Hematopoietic multipotent progenitor cell treated with erythropoietin and hydrocortisone succinate and interleukin-3 and kit ligand, for 4 days (in vitro differentiated cells): ENCODE results near the gene ARHGAP8.
A peak's percentile ranks its signal among the peaks of the same experiment; 100 is the strongest.
"Not testable (repeated sequence)": the region's sequence is repeated elsewhere in the genome, so short reads cannot be mapped to it uniquely, and the experiment has no call there.

Experiments
- DNase-seq: peaks from one replicate; pipeline ENCODE4 v3.0.0-alpha.2; 2015

The ARHGAP8 gene

DNA sequence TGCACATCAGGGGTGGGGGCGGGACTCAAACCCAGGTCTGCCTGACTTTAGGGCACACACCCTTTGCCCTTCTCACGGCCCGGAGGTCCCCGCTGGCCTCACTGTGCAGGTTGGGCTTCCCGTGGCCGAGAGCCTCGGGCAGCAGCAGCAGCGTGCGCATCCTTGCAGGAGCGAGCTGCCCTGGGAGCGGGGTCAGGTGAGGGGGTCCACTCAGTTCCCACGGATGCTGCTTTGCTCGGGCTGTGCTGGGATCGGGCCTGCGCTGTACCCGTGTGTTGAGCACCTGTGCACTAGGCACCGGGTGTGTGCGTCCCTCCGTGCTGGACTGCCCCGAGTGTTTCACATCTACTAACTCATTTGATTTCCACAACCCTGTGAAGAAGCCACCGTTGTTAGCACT is 25.2 kb upstream of the ARHGAP8 start:
- DNase-seq = no peak

DNA sequence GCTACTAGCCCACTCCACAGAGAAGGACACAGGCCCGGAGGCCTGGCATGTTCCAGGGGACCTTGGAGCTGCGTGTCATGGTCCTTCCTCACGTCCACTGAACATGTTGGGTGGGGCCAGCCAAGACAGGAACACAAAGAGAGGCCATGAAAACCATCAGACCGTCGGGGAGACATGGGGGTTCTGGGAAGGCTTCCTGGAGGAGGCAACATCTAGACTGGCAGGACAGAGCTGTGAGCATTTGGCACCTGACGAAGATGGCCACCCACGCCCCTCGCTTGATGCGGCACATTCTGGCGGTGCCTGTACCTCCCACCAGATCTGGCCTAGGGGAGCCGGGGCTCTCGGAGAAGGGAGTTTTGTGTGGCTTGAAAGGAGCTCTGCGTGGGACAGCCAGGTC is 24.7 kb upstream of the ARHGAP8 start:
- DNase-seq = no peak

DNA sequence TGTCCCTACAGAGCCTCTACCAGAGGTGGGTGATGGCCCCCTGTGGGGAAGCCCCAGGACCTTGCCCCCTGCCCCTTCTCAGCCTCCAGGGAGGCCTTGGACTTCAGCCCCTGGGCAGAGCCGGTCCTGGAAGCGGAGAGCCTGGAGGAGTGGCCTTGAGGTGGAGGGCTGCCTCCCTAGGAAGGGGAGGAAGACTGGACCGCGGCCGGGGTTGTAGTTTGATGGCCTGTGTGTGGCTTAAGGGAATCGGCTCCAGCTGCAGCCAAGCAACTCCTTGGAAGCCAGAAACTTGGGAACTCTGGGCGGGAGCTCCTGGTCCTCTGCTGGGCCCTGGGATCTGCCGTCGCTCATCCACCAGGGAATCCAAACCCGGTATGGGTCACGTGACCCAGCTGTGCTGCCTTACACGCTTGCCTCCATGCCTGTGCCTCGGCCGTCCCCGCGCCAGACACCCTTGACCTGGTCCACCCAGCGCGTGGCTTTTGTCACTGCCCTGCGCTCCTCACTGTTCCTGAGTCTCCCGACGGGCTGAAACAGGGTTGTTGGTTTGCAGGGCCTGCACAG is 23.5 kb upstream of the ARHGAP8 start:
- DNase-seq = no peak

DNA sequence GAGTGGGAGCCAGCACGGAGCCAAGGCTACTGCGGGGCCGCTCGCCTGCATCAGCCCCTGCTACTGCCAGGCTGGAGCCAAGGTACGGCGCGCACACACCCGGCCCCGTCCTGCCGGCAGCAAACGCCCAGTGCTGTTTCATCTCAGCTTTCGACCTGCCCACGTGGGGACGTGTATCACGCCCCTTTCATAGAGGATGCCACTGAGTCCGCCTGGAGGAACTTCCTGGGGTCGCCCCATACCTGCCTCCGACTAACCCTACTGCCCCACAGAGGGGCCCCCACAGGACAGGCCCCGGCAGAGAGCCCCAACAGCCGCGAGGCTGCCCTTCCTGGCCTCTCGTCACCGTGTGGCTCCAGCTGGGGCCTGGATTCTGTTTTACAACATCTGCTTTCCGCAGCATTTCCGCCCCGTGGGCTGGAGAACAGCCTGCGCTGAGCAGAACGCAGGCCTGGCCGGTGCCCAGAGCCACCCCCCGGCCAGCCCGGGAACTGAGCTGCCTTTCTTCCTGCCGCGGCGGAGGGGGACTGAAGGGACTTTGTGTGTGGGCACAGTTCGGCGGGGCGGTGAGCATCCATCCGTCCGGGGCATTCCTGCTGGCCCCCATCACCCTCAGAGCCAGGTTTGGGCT is 22.9 kb upstream of the ARHGAP8 start:
- peak; percentile 84 for DNase-seq

DNA sequence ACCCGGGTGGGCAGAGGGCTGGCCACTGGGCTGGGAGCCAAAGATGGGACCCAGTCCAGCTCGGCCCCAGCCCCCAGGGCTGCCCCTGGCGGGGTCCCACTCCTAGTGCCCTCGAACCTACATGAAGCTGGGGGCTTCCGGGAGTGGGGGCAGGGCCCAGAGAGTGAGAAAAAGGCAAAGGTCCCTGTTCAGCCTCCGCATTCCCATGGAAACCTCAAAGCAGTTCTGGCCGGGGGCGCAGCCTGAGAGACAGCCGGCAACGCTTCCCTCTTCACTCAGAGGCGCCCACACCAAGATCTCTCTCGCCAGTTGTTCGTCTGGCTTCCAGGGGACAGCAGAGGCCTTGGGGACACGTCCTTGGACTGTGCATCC is 22.4 kb upstream of the ARHGAP8 start:
- no peak for DNase-seq

DNA sequence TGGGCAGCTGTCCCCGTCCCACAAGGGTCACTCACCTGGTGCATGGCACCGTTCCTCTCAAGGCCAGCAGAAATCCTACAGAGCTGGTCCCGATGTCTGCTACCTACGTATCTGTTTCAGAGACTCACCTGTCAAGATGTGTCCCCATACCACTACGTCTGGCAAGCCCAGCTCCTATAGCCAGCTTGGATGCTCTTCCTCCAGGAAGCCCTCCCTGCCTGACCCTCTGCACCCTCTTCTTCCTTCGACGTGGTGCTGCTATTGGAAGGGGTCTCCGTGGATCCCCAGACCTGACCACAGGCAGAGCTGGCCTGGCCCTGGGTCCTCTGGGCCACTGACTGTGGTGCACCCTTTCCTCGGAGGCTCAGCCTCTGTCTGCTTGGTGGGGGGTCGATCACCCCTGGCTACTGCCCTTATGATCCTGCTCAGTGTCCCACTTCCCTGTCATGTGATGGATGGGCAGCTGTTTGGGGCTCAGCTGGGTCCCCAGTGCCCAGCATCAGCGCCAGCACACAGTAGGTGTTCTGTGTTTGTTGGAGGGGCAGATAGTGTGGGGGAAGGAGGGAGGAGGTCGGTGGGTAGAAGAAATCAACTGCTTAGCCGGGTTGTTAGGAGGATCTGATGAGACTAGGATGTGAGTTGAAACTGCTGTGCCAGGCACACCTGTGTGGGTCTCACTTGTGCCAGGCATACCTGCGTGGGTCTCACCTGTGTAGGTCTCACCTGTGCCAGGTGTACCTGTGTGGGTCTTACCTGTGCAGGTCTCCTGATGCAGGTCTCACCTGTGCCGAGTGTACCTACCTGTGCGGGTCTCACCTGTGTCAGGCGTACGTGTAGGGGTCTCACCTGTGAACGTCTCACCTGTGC is 21.7 kb upstream of the ARHGAP8 start:
- DNase-seq = peak; percentile 22

DNA sequence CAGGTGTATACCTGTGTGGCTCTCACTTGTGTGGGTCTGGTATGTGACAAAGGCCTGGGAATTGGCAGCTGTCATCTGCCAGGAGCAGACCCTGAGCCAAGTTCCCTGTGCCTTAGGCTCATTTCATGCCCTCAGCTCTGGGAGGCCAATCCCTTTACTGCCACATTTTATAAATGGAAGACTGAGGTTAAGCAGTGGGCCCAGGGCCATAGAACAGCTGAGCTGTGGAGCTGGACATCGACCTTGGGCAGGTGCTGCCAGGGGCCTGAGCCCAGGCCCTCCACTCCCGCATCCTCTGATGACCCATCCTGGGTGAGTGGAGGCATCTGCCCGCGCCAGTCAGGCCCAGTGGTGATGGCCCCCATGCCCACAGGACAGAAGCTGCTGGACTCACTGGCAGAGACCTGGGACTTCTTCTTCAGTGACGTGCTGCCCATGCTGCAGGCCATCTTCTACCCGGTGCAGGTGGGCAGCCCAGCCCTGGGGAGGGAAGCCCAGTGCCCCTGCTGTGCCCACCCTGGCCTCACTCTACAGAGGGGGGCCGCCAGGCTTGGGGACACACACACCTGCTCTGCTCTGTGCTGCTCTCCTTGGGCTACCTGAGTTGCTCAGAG is 20.9 kb upstream of the ARHGAP8 start:
- no peak for DNase-seq

DNA sequence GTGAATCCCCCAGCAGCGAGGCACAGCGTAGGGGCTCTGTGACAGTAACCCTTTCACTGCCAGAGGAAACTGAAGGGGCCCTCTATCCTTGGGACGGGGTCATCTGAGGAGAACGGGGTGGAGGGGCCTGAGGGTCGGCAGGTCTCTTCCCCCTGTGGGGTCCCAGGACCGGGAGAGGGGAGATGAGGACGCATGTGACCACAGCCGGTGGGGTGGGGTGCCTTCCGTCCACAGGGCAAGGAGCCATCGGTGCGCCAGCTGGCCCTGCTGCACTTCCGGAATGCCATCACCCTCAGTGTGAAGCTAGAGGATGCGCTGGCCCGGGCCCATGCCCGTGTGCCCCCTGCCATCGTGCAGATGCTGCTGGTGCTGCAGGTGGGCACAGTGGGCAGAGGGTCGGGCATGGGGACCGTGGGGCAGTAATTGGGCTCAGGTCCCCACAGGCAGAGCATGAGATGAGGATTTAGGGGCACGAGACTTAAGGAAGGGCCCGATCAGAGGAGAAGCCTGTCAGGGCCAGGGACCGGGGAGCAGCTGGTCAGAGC is 20.3 kb upstream of the ARHGAP8 start:
- no peak for DNase-seq

DNA sequence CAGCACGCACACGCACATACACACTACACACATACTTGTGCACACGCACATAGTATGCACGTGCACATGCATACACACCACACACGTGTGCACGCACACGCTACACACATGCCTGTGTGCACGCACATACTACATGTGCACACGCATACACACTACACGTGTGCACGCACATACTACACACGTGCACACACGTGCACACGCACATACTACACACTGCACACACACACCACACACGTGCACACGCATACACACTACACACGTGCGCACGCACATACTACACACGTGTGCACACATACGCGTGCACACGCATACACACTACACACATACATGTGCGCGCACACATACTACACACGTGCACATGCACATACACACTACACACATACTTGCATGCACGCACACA is 19.7 kb upstream of the ARHGAP8 start:
- DNase-seq = no peak

DNA sequence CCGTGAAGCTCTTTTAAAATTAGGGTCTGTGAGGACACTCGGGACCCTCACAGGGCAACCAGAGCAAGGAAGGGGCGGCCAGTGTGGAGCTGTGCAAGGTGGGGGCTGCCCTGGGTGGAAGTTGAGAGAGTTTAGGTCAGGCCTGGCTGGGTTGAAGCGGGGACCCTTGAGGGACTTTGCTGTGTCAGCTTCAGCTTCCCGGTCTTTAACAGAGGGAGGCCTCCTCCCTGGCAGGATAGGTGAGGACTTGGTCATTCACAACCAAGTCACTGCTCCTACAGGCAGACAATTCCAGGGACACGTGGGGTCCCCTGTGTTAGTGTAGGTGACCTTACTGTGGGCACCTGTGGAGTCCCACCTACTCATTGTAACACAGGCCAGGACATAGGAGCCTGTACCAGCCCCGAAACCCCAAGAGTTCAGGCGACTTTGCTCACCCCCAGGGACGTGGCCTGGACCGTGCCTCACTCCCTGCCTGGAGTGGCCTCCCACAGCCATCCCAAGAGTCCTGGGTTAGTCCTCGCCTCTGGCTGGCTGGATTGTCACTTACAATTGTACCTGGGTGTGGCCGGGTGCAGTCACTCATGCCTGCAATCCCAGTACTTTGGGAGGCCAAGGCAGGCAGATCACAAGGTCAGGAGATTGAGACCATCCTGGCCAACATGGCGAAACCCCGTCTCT is 18.8 kb upstream of the ARHGAP8 start:
- no peak for DNase-seq

DNA sequence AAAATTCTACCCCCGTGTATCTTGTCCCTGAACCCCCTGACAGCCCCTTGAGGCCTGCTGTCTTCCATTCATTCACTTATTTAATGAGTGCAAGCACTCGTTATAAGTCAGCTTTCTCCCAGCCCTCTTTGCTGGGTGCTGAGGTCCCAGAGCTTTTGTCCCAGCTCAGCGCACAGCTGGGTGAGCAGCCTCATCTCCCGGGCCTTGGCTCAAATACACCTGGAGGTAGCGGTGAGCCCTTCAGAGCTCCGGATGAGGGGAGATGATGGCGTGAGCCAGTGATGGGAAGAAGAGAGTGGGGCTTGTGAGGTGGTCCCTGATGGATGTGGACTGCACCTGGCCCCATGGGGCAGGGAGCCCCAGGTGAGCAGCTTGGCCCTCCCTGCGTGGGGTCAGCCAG is 18.1 kb upstream of the ARHGAP8 start:
- DNase-seq = no peak

DNA sequence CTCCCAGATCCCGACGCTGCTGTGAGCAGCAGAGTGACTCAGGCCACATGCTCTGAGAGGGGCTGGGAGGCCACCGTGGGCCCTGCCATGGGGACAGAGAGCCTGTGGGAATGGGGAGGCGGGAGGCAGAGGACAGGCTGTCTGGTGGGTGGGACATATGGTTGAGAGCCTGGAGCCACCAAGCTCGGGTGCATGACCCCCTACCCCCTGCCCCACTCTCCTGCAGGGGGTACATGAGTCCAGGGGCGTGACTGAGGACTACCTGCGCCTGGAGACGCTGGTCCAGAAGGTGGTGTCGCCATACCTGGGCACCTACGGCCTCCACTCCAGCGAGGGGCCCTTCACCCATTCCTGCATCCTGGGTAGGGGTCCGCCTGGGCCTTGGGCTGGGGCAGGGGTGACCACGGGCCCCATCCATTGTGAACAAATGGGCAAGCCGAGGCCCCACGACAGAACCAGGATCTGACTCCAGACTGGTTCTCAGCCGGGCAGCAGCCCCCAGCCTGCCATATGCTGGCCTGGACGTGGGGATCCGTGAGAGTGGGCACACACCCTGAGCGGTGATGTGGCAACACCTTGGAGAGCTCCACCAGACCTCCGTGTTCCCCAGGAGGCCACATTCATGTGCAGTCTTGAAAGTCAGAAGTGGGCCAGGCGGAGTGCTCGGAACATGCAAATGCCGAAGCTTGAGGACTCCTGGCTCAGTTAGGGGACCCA is 17.4 kb upstream of the ARHGAP8 start:
- no peak for DNase-seq

DNA sequence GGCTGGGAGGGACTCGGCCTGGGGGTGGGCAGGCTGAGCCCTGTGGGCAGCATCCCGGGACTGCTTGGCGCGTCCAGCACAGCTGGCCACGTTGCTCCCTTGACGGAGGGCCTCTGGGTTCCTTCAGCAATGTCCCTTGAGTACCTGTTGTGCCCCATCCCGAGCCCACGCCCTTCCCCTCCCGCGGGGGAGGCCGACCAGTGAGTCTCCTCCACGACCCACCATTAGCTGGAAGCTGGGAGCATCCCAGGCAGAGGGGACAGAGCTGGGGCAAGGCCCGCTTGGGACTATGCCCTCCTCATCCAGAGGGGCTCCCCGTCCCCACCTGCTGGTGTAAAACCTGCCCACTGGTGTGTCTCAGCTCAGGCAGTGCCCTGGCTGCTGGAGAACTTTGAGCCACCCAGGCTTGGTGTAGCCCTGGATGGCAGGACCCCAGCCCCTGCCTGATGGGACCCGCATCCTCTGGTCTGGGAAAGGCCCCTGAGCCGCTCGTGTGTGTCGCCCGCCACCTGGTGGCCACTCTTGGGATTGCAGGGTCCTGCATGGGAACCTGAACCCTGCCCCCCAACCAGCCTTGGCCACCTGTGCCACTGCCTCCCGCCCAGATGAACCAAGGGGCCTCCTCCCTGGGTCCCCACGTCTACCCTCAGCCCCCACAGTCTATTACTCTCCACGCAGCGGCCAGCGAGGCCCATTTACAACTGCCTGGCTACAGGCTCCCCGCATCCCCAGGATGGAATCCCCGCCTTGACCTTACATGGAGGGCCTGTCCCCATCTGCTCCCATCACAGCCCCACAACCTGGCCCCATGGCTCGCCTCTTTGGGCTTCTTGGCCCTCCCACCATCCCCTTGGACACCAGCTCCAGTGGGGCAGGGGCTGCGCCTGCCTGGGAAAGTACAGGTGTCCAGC is 16.6 kb upstream of the ARHGAP8 start:
- DNase-seq = peak; percentile 78

DNA sequence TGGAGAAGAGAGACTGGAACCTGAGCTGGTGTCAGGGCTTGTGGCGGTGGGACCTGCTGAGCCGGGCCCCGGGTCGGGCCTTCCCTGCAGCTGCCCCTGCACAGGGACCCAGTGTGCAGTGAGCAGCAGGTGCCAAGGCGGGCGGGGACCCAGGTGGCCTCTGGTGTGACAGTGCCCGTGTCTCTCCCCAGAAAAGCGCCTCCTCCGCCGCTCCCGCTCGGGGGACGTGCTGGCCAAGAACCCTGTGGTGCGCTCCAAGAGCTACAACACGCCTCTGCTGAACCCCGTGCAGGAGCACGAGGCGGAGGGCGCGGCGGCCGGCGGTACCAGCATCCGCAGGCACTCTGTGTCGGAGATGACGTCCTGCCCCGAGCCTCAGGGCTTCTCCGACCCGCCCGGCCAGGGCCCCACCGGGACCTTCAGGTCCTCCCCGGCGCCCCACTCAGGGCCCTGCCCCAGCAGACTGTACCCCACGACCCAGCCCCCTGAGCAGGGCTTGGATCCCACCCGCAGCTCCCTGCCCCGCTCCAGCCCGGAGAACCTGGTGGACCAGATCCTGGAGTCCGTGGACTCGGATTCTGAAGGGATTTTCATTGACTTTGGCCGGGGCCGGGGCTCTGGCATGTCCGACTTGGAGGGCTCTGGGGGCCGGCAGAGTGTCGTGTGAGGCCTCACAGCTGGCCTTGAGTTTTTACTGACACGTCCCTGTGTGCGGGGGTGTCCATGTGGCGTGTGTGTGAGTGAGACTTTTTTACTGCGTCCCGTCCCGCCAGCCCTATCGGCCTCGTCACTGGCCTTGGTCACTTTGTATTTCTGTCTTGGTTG is 15.6 kb upstream of the ARHGAP8 start:
- DNase-seq = no peak

DNA sequence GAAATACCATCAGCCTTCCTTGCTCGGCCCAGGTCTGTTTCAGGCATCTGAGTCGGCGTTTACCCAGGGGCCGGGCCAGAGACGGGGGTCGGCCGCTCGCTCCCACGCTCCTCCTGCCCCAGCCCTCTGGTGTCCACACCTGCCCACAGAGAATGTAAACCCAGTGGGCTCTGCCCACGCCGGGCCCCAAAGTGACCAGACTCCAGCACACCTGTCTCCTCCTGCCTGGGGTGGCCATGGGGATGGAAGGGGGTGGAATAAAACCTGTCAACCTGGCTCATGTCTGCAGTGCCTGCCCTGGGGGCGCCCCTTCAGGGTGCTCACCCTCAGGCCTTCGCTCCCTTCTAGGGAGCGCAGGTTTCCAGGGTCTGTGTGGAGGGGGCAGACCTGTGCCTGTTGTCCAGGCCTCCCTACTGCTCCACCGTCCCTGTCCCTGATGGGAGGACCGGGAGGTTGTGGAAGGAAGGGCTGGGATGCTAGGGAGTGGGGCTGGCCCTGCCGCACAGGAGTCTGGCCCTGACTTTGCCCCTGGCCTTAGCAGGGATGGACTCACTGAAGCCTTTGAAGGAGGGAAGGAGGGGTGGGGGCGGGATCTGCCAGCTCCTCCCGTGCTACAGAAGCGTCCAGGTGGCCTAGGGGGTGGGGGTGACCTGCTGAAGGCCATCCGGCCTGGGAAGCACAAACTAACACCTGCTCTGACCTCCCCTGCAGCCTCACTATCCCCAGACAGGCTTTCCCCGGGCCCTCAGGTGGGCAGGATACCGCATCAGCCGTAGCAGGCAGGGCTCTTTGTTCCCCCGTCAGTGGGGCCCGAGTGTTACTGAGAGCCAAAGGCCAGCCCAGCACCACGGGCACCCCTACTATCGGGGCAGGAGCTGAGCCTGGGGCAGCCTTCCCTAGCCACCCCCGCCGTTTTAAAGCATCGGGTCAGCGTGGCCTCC is 14.7 kb upstream of the ARHGAP8 start:
- DNase-seq = no peak

DNA sequence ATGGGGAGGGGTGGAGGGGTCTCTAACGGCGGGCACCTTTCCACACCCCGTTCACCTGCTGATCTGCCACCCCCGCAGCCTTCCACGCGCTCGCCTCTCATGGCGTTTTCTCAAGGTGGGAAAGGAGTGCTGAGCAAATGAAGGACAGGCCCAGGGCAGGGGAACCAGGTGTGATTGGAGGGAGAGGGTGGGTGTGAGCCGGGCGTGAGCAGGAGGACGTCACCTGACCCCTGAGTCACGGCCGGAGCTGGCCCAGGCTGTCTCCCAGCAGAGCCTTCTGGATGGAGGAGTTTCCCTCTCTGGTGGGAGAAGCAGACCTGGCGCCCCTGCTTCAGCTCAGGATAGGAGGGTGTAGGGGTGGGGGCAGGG is 14.0 kb upstream of the ARHGAP8 start:
- DNase-seq = no peak

DNA sequence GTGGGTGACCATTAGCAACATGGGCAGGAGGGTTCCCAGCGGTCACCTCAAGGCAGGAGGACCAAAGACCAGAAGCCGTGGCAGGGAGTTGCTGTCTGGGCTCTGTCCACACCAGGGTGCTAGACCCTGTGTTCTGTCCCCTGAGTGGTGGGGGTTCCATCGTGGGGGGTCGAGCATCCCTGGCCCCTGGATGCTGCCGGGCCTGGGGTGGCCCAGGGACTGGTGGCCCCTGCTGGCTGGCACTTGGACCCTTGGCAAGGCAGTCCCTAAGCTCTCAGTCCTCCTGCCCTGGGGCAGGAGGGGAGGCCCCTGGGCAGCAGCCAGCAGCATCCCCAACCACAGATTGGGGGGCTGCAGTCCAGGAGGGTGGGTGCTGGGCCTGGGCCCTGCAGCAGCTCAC is 13.4 kb upstream of the ARHGAP8 start:
- no peak for DNase-seq

DNA sequence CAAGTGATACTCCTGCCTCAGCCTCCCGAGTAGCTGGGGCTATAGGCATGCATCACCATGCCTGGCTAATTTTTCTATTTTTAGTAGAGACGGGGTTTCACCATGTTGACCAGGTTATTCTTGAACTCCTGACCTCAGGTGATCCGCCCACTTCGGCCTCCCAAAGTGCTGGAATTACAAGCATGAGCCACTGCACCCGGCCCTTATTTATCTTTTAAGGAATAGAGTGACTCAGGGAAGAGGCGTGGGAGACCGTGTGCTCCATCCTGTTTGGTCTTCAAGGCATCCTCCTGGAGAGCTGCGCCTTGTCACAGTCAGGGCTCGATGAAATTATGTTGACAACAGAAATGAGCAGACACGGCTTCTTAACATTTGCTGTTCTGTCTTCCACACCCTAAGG is 12.7 kb upstream of the ARHGAP8 start:
- not testable (repeated sequence) for DNase-seq

DNA sequence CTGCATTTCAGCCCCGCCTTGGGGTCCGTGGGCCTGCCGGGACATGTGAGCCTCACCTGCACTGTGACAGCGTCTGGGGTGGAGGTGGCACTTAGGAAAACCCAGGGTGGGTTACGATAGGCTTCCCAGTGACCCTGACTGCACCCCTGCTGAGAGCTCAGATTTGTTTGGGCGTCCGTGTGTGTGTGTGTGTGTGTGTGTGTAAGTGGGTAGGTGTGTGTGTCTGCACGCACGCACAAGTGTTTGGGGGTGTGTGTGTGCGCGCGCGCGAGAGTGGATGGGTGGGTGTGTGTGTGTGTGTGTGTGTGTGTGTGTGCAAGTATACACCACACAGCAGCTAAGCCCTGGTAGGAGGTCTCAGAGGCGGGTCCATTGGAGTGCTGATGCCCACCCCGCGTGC is 12.1 kb upstream of the ARHGAP8 start:
- DNase-seq = no peak
